BJ (cell line): ENCODE results near the gene ANKRD2. TPM values are rescaled to one million over a fixed set of nuclear protein-coding genes. Genes with fewer than 3 reads are reported as not detected.

Experiments used
- CTCF ChIA-PET: fragments of 350-600 bp; formaldehyde crosslinking; extraction: SDS; loops from one replicate; lab custom pipeline; 2021; ENCODE audit warnings: antibody characterized with exemption, inconsistent platforms; lab: Yijun Ruan, JAX
- POLR2A ChIA-PET: fragments of 300-600 bp; sonication (Branson Sonifier 250); formaldehyde crosslinking; extraction: SDS; loops from one replicate; lab custom pipeline; 2021; ENCODE audit warnings: antibody characterized with exemption; lab: Charles Lee
- DNase-seq: peaks from one replicate; pipeline ENCODE4 v3.0.0-alpha.2; 2011; ENCODE audit warnings: low read depth
- H3K27me3 ChIP-seq: 2 replicates; pipeline ENCODE4 v1.6.0; 2011; ENCODE audit warnings: low read length; ENCODE audit not compliant: control insufficient read depth, insufficient read depth
- H3K36me3 ChIP-seq: 2 replicates; pipeline ENCODE4 v1.5.1; 2011; ENCODE audit warnings: low read length; ENCODE audit not compliant: control insufficient read depth, insufficient read depth
- H3K4me3 ChIP-seq: 2 replicates; pipeline ENCODE4 v1.5.1; 2011; ENCODE audit warnings: low read depth, mild to moderate bottlenecking, control low read depth, low read length
- CTCF ChIP-seq: IDR thresholded peaks from 2 replicates; pipeline ENCODE4 v1.5.1; 2011; ENCODE audit warnings: low read depth, mild to moderate bottlenecking, control low read depth, inconsistent platforms, low read length, moderate library complexity; ENCODE audit not compliant: insufficient read depth
- polyA plus RNA-seq: library from polyadenylated mRNA; depleted of rRNA; stranded (reverse); fragments of >200 nt; gene quantifications from 2 replicates; pipeline ENCODE4 v1.2.3, GENCODE V29; 2011

The ANKRD2 gene
- polyA plus RNA-seq, 1 experiment = 0.37 TPM

- no peak for DNase-seq
- POLR2A ChIA-PET = no interaction called here
- no peaks in the 10 kb centered on the region for H3K27me3 ChIP-seq
- no peak overlapping the region for H3K4me3 ChIP-seq
- H3K36me3 ChIP-seq = no peaks in the 10 kb centered on the region
- TF ChIP-seq CTCF = no peak
- CTCF ChIA-PET = interaction anchor here (0.6 to 3.7 kb wide), 3 partner anchors 13 to 139 kb away, joined by 3 to 16 read pairs (median 5); partner anchors contain the start of gene ANKRD2
Observed at GRCh38 chr10:97584798-97585438, 12.3 kb downstream of the ANKRD2 start.

GRCh38 chr10:97585439-97585811, 12.8 kb downstream of the ANKRD2 start:
- no peak for TF ChIP-seq CTCF
- no peaks in the 10 kb centered on the region for H3K27me3 ChIP-seq
- H3K4me3 ChIP-seq = no peak overlapping the region
- ChIA-PET POLR2A (no interaction called here), CTCF (interaction anchor here (3.7 kb wide), 1 partner anchor 13 kb away, joined by 16 read pairs; the partner anchor contains the start of gene ANKRD2)
- no peaks in the 10 kb centered on the region for H3K36me3 ChIP-seq
- DNase-seq = no peak

- no peak overlapping the region for H3K4me3 ChIP-seq
- ChIA-PET CTCF (interaction anchor here (1.0 to 1.7 kb wide), 3 partner anchors 10 to 21 kb away, joined by 3 to 5 read pairs (median 3); partner anchors contain the start of gene ANKRD2), POLR2A (no interaction called here)
- H3K27me3 ChIP-seq = no peaks in the 10 kb centered on the region
- no peaks in the 10 kb centered on the region for H3K36me3 ChIP-seq
- no peak for DNase-seq
- no peak for TF ChIP-seq CTCF
Observed at GRCh38 chr10:97587183-97587582, 14.6 kb downstream of the ANKRD2 start.

- no peaks in the 10 kb centered on the region for H3K36me3 ChIP-seq
- no peak for DNase-seq
- ChIA-PET POLR2A (no interaction called here), CTCF (interaction anchor here (0.7 to 0.9 kb wide), 4 partner anchors 14 to 196 kb away, joined by 3 to 5 read pairs (median 4); no protein-coding TSS in a partner anchor)
- no peaks in the 10 kb centered on the region for H3K27me3 ChIP-seq
- no peak for TF ChIP-seq CTCF
- H3K4me3 ChIP-seq = no peak within 1 kb of the TSS
Observed at GRCh38 chr10:97589479-97589878, 16.9 kb downstream of the ANKRD2 start, which contains the start of gene C10orf62. C10orf62 (plus strand) TSS chr10:97589721; CDS start chr10:97589898, 177 bp downstream.

GRCh38 chr10:97590082-97590747, 17.6 kb downstream of the ANKRD2 start:
- DNase-seq = no peak
- Histone ChIP-seq H3K4me3 (no peak overlapping the region), H3K27me3 (no peaks in the 10 kb centered on the region), H3K36me3 (no peaks in the 10 kb centered on the region)
- CTCF ChIA-PET = interaction anchor here (0.8 to 2.5 kb wide), 5 partner anchors 15 to 19 kb away, joined by 3 to 9 read pairs (median 3); partner anchors contain the start of gene ANKRD2
- no peak for TF ChIP-seq CTCF
- POLR2A ChIA-PET = no interaction called here
